ENCODE results near the gene SLC2A8. TPM values are rescaled to one million over a fixed set of nuclear protein-coding genes. Genes with fewer than 3 reads are reported as not detected.
A peak's percentile ranks its signal among the peaks of the same experiment; 100 is the strongest.

SLC2A8 gene
- total RNA-seq, 1 donor: 2.2 TPM

DNA sequence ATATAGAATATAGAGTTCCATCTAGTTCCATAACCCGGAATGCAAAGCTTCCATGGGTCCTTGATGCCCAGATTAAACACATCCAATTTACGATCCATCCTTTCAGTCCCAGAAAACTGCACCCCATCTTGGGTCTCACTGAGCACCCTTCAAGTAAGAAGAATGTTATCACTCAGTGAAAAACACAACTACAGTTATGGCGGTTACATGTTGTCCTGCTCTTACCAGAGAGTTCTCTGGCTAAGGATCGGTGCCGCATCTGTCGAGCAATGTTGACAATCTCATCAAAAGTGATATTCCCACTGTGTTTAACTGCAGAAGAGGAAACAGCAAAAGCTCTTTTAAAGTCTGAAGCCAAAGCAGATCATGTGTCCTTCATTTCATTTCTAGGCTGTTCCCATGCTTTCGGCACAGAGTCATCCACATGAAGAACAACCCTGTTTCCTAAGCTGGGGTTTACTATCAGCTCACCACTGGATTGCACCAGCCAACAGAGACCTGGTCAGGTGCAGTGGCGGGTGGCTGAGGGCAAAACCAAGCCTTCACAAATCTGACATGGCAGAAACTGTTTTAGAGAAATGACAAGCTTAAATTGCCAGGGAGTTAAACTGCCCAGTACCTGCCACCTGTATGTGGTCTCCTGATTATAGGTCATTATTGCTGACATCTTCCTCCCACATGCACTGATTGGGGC lies 51.3 kb downstream of the SLC2A8 start:
- no peak overlapping the region for H3K4me3 ChIP-seq (ENCODE audit: low read length)
- peaks cover 37% of the 10 kb centered on the region for H3K4me1 ChIP-seq (ENCODE audit: insufficient read depth, low read length)
- no peaks in the 10 kb centered on the region for H3K9me3 ChIP-seq (ENCODE audit: low read depth, low read length)
- no peaks in the 10 kb centered on the region for H3K27me3 ChIP-seq (ENCODE audit: insufficient read depth, low read length)

- H3K9me3 ChIP-seq (ENCODE audit: low read depth, low read length): no peaks in the 10 kb centered on the region
- H3K27me3 ChIP-seq (ENCODE audit: insufficient read depth, low read length): no peaks in the 10 kb centered on the region
- H3K4me1 ChIP-seq (ENCODE audit: insufficient read depth, low read length): peaks cover 39% of the 10 kb centered on the region
- H3K4me3 ChIP-seq (ENCODE audit: low read length): no peak overlapping the region
Observed at GRCh38 chr9:127449332-127449966, 52.5 kb downstream of the SLC2A8 start.

- Histone ChIP-seq H3K27me3 (ENCODE audit: insufficient read depth, low read length) (no peaks in the 10 kb centered on the region), H3K4me1 (ENCODE audit: insufficient read depth, low read length) (peaks cover 47% of the 10 kb centered on the region), H3K4me3 (ENCODE audit: low read length) (peak overlapping the region; percentile 95), H3K9me3 (ENCODE audit: low read depth, low read length) (no peaks in the 10 kb centered on the region)
Observed at GRCh38 chr9:127450243-127450760, 53.3 kb downstream of the SLC2A8 start.

DNA sequence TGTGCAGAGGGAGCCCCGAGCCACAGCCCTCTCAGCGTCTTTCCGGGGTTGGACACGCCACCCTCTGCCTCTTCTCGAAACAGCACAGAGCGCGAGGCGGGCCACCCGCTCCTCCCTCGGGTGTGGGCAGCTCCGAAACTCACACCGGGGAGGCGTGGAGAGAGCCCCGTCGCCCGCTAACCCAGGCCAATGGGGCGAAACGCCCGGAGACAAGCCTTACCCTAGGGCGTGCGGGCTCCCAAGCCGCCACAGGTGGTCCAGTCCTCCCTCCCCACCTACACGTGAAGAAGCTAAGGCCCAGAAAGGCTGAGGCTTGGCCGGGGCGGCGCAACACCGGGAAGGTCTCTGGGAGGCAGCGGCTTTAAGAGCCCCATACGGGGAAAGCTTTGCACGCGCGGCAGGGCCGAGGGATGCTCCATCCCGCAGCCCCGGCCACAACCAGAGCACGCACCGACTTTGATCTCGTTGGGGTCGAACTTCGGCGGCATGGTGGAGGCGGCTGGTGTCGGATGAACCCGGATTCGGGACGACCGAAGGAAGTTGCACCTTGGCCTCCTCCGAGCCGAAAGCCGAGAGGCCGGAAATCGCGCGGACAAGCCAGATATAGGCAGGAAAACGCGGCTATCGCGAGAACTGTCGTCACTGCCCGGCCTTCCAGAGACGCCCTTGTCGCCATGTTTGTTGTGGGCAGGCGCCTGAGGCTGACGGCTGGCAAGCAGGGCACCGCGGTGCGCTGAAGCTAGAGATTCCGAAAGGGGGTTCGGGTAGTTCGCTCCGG lies 54.0 kb downstream of the SLC2A8 start, which contains the start of the genes LRSAM1 and RPL12:
TSS of gene LRSAM1 (plus strand) at position 681 of the 778 bp plus-strand sequence. CDS start 3,018 bp downstream, outside the sequence.
TSS of gene RPL12 (minus strand) at position 577 of the 778 bp plus-strand sequence. CDS start at position 488, 89 bp downstream.
- Histone ChIP-seq H3K4me1 (ENCODE audit: insufficient read depth, low read length) (peaks cover 54% of the 10 kb centered on the region), H3K4me3 (ENCODE audit: low read length) (peak within 1 kb of the TSS; percentile 95), H3K9me3 (ENCODE audit: low read depth, low read length) (no peaks in the 10 kb centered on the region), H3K27me3 (ENCODE audit: insufficient read depth, low read length) (no peaks in the 10 kb centered on the region)

DNA sequence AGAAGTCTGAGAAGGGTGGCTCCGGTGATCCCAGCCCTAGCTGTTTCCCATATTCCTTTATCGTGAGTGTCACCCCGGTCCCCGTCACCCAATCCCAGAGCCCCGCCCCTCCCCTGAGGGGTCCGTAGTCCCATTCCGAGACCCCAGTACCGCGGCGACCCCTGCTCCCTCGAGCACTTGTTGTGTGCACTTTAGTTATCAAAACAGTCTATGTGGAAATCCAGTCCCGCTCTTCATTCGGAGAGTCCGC lies 54.6 kb downstream of the SLC2A8 start:
- H3K9me3 ChIP-seq (ENCODE audit: low read depth, low read length): no peaks in the 10 kb centered on the region
- no peaks in the 10 kb centered on the region for H3K27me3 ChIP-seq (ENCODE audit: insufficient read depth, low read length)
- H3K4me1 ChIP-seq (ENCODE audit: insufficient read depth, low read length): peaks cover 58% of the 10 kb centered on the region
- H3K4me3 ChIP-seq (ENCODE audit: low read length): peak overlapping the region; percentile 95

DNA sequence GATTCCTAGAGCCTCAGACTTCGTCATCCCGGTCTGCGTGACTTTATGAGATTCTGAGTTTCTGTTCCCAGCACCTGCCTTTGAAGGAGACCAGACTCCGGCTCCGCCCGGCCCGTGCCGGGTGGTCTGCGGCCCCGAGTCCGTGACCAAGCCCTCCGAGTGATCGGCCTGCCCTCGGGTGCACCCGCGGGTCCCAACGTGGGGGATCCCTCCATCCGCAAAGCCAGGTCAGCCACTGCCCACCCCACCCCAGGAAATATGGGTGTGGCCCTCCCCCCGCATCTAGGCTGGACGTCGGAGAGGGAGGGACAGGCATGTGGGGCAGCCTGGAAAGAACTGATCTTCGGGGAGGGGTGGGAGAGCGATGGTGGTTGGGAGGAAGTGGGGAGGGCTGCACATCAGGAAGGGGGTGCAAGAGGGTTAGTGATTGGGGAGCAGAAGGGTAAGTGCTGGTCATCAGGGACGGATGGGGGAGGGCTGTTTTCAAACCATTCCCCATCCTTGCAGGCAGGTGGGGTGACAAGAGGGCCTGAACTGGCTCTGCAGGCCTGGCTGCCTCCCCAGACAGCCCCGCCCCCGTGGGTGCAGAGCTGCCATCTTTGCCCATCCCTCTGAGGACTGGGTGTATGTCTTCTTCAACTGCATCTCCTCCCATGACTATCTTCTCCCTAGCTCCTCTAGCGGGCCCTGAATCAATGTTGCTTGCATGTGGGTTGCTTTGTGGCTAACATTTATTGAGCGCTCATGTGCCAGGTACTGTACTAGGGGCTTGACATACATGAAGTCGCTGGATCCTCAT lies 55.1 kb downstream of the SLC2A8 start:
- peaks cover 58% of the 10 kb centered on the region for H3K4me1 ChIP-seq (ENCODE audit: insufficient read depth, low read length)
- H3K27me3 ChIP-seq (ENCODE audit: insufficient read depth, low read length): no peaks in the 10 kb centered on the region
- peak overlapping the region; percentile 95 for H3K4me3 ChIP-seq (ENCODE audit: low read length)
- no peaks in the 10 kb centered on the region for H3K9me3 ChIP-seq (ENCODE audit: low read depth, low read length)

DNA sequence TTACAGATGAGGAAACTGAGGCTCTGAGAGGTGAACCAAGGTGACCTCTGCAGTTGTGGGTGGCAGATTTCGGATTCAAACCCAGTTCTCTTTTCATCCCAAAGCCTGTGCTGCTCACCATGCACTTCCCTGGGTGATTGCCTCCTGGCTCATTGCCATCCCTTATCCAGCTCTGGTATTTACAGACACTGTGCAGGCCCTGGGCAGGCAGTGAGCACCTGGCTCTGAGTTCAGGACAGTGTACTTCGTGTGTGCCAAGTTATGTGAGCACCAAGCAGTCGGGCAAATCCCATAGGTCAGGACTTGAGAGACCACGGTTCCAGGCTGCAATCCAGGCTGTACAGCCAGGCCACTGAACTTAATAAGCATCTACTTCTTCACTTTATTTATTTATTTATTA lies 55.7 kb downstream of the SLC2A8 start:
- Histone ChIP-seq H3K27me3 (ENCODE audit: insufficient read depth, low read length) (no peaks in the 10 kb centered on the region), H3K9me3 (ENCODE audit: low read depth, low read length) (no peaks in the 10 kb centered on the region), H3K4me3 (ENCODE audit: low read length) (no peak overlapping the region), H3K4me1 (ENCODE audit: insufficient read depth, low read length) (peaks cover 58% of the 10 kb centered on the region)

- Histone ChIP-seq H3K9me3 (ENCODE audit: low read depth, low read length) (no peaks in the 10 kb centered on the region), H3K27me3 (ENCODE audit: insufficient read depth, low read length) (no peaks in the 10 kb centered on the region), H3K4me3 (ENCODE audit: low read length) (no peak overlapping the region), H3K4me1 (ENCODE audit: insufficient read depth, low read length) (peaks cover 32% of the 10 kb centered on the region)
Observed at GRCh38 chr9:127455324-127455992, 58.5 kb downstream of the SLC2A8 start.

GRCh38 chr9:127457191-127457878 lies 60.4 kb downstream of the SLC2A8 start:
- peaks cover 26% of the 10 kb centered on the region for H3K4me1 ChIP-seq (ENCODE audit: insufficient read depth, low read length)
- H3K4me3 ChIP-seq (ENCODE audit: low read length): no peak overlapping the region
- no peaks in the 10 kb centered on the region for H3K27me3 ChIP-seq (ENCODE audit: insufficient read depth, low read length)

More at GRCh38 chr9:127457191-127457878, 60.4 kb downstream of the SLC2A8 start:
- H3K9me3 ChIP-seq (ENCODE audit: low read depth, low read length): no peaks in the 10 kb centered on the region

Other genes starting within 250 kb of the SLC2A8 start
- 1.0 TPM for gene GARNL3, start 132.4 kb upstream of the SLC2A8 start, total RNA-seq
- gene ZNF79, start 27.2 kb downstream of the SLC2A8 start, total RNA-seq: 9.7 TPM
- 2,145 TPM for gene RPL12, start 54.2 kb downstream of the SLC2A8 start, total RNA-seq
- 6.8 TPM for gene LRSAM1, start 54.3 kb downstream of the SLC2A8 start, total RNA-seq
- 2.0 TPM for gene STXBP1, start 215.1 kb downstream of the SLC2A8 start, total RNA-seq

Measured in mononuclear cell (primary cell).